OCI-LY3 (cell line): ENCODE data around the gene MSI2.

Experiments
- H2AFZ ChIP-seq: fragments of 200-600, 300-600 bp; shearing (Covaris generic); 2 replicates; pipeline ENCODE4 v1.6.0; 2014; ENCODE audit warnings: antibody characterized with exemption, low read depth, low read length
- H3K27ac ChIP-seq: fragments of 200-600, 300-600 bp; sonication (generic); 2 replicates; pipeline ENCODE4 v1.5.1; 2014; ENCODE audit warnings: mild to moderate bottlenecking, low read length, moderate library complexity, mixed read lengths
- H3K27me3 ChIP-seq: fragments of 200-600, 300-600 bp; sonication (generic); 2 replicates; pipeline ENCODE4 v1.6.1; 2014; ENCODE audit warnings: low read depth, low read length, mixed read lengths
- H3K36me3 ChIP-seq: fragments of 200-600, 300-600 bp; sonication (generic); replicated peaks from 2 replicates; pipeline ENCODE3; 2014; ENCODE audit warnings: low read depth, low read length, mixed read lengths
- H3K4me1 ChIP-seq: fragments of 300-600, 200-600 bp; sonication (generic); 2 replicates; pipeline ENCODE4 v1.6.1; 2014; ENCODE audit warnings: low read length, mixed read lengths
- H3K4me2 ChIP-seq: fragments of 200-600, 300-600 bp; sonication (generic); 2 replicates; pipeline ENCODE4 v1.6.1; 2014; ENCODE audit warnings: low read length, mixed read lengths
- H3K4me3 ChIP-seq: fragments of 300-600, 200-600 bp; sonication (generic); 2 replicates; pipeline ENCODE4 v1.5.1; 2014; ENCODE audit warnings: antibody characterized with exemption, mild to moderate bottlenecking, low read length, moderate library complexity
- H3K79me2 ChIP-seq: fragments of 300-600, 200-600 bp; shearing (Covaris generic); 2 replicates; pipeline ENCODE4 v1.6.1; 2014; ENCODE audit warnings: mild to moderate bottlenecking, low read length, mixed read lengths
- H3K9ac ChIP-seq: fragments of 300-600, 200-600 bp; shearing (Covaris generic); 2 replicates; pipeline ENCODE4 v1.6.0; 2014; ENCODE audit warnings: mild to moderate bottlenecking, low read length, moderate library complexity
- H3K9me3 ChIP-seq: fragments of 200-600, 300-600 bp; shearing (Covaris generic); 2 replicates; pipeline ENCODE4 v1.6.1; 2014; ENCODE audit warnings: low read length, mixed read lengths; ENCODE audit not compliant: insufficient read depth
- H4K20me1 ChIP-seq: fragments of 200-600, 300-600 bp; sonication (generic); 2 replicates; pipeline ENCODE4 v1.6.1; 2016; ENCODE audit warnings: low read length, mixed read lengths; ENCODE audit not compliant: insufficient read depth
- CTCF ChIP-seq: fragments of 200-600, 300-600 bp; sonication (generic); IDR thresholded peaks from 2 replicates; pipeline ENCODE4 v1.5.1; 2014; ENCODE audit warnings: antibody characterized with exemption, low read length, low read depth
- EZH2phosphoT487 ChIP-seq: fragments of 200-600 bp; shearing (Covaris generic); IDR thresholded peaks from 2 replicates; pipeline ENCODE4 v1.6.1; 2018; ENCODE audit warnings: antibody characterized with exemption, mixed run types, low read depth

The MSI2 gene

GRCh38 chr17:57415751-57416207 is 159.5 kb downstream of the MSI2 start:
- H3K9me3 ChIP-seq, result no peaks in the 10 kb centered on the region
- no peak for TF ChIP-seq EZH2phosphoT487
- no peak overlapping the region for H3K27ac ChIP-seq

DNA sequence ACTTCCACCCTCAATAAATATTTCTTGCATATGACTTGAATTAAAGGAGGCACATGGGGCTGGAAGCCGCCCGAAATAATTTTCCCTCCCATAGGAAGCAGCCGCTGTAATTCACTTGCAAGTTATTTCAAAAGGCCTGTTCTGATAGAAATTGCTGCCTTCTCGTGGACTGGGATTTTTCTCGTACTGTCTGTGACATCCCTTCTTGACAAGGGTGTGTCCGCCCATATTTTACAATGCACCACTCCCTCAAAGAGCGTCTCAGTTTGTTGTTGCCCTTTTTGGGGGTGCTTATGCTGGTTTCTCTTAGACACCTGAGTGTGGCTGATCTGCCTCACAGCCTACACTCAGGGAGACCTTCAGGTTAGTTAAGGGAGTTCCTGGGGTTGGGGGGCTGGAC is 160.0 kb downstream of the MSI2 start:
- Histone ChIP-seq H3K27me3 (no peaks in the 10 kb centered on the region), H4K20me1 (peaks cover 13% of the 10 kb centered on the region), H2AFZ (no peak overlapping the region), H3K9ac (no peak overlapping the region), H3K4me1 (peaks cover 11% of the 10 kb centered on the region), H3K9me3 (no peaks in the 10 kb centered on the region), H3K4me2 (no peak overlapping the region), H3K36me3 (peaks cover 3% of the 10 kb centered on the region), H3K79me2 (0 out of 2 replicates have a peak, but pooled peaks cover 2% of the 10 kb centered on the region), H3K27ac (no peak overlapping the region), H3K4me3 (no peak overlapping the region)
- TF ChIP-seq CTCF (no peak), EZH2phosphoT487 (no peak)

More at GRCh38 chr17:57415751-57416207, 159.5 kb downstream of the MSI2 start:
- Histone ChIP-seq H4K20me1 (peaks cover 13% of the 10 kb centered on the region), H3K4me2 (no peak overlapping the region), H3K9ac (no peak overlapping the region), H3K79me2 (0 out of 2 replicates have a peak, but pooled peaks cover 2% of the 10 kb centered on the region), H3K27me3 (no peaks in the 10 kb centered on the region), H2AFZ (no peak overlapping the region), H3K4me1 (peaks cover 11% of the 10 kb centered on the region), H3K36me3 (peaks cover 3% of the 10 kb centered on the region), H3K4me3 (no peak overlapping the region)

GRCh38 chr17:57417956-57418355 is 161.6 kb downstream of the MSI2 start:
- Histone ChIP-seq H3K4me2 (no peak overlapping the region), H3K27me3 (no peaks in the 10 kb centered on the region), H3K9me3 (no peaks in the 10 kb centered on the region), H3K27ac (no peak overlapping the region), H3K36me3 (peaks cover 3% of the 10 kb centered on the region), H2AFZ (no peak overlapping the region), H4K20me1 (peaks cover 13% of the 10 kb centered on the region), H3K4me3 (no peak overlapping the region), H3K4me1 (peaks cover 19% of the 10 kb centered on the region), H3K79me2 (0 out of 2 replicates have a peak, but pooled peaks cover 2% of the 10 kb centered on the region), H3K9ac (no peak overlapping the region)
- no peak for TF ChIP-seq CTCF
- TF ChIP-seq EZH2phosphoT487, result no peak

DNA sequence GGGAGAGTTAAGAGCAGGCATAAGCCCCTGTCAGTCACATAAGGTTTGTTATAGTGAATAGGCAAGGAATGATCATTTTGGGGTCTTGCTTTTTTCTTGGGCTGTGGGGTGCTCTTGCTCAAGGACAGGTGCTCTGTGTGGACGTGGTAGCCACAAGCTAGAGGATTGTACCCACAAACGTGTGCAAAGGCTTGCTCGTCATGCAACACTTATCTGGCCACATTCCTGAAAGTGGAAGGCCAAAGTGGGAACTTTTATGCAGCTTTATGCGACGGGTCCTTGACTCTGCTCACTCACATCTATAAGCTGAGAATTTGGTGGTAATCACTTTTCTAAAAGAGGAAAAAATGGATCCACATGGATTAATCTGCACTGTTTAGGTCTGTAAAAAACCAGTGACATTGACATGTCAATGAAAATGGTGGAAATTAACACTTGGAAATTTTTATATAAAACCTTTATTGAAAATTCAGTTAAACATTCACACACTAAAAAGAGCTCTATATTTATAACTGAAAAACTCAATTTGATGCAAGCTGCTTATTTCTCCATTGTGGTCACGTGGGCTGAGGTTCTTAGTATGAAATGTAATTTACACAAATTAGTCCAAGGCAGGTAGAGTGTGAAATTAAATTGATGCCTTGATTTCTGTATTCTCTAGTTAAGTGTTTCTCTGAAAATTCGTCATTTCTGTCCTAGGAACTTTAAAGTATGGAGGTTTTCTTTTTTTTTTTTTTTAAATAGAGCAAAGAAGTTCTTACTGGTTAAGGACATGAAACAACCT is 162.3 kb downstream of the MSI2 start:
- no peak for TF ChIP-seq EZH2phosphoT487
- TF ChIP-seq CTCF, result no peak
- no peaks in the 10 kb centered on the region for H3K9me3 ChIP-seq
- no peak overlapping the region for H3K4me2 ChIP-seq
- peaks cover 21% of the 10 kb centered on the region for H3K4me1 ChIP-seq
- H4K20me1 ChIP-seq, result peaks cover 11% of the 10 kb centered on the region
- H3K4me3 ChIP-seq, result no peak overlapping the region
- no peak overlapping the region for H3K27ac ChIP-seq
- no peak overlapping the region for H3K9ac ChIP-seq
- peaks cover 3% of the 10 kb centered on the region for H3K36me3 ChIP-seq
- 0 out of 2 replicates have a peak, but pooled peaks cover 2% of the 10 kb centered on the region for H3K79me2 ChIP-seq
- H2AFZ ChIP-seq, result no peak overlapping the region
- no peaks in the 10 kb centered on the region for H3K27me3 ChIP-seq
